Left kidney (tissue), 2 donors: ENCODE data around the gene TSC2. TPM values are rescaled to one million over a fixed set of nuclear protein-coding genes. Genes with fewer than 3 reads are reported as not detected.

ENCODE experiments used
- DNase-seq: peaks from one replicate; pipeline ENCODE4 v3.0.0-alpha.2; 2013
- polyA plus RNA-seq: library from polyadenylated mRNA; unstranded; fragments of 120-200 nt; gene quantifications from one replicate; pipeline ENCODE4 v1.2.1, GENCODE V29; 2013; ENCODE audit not compliant: insufficient read length

The TSC2 gene
- polyA plus RNA-seq, 1 donor: 165 TPM

DNA sequence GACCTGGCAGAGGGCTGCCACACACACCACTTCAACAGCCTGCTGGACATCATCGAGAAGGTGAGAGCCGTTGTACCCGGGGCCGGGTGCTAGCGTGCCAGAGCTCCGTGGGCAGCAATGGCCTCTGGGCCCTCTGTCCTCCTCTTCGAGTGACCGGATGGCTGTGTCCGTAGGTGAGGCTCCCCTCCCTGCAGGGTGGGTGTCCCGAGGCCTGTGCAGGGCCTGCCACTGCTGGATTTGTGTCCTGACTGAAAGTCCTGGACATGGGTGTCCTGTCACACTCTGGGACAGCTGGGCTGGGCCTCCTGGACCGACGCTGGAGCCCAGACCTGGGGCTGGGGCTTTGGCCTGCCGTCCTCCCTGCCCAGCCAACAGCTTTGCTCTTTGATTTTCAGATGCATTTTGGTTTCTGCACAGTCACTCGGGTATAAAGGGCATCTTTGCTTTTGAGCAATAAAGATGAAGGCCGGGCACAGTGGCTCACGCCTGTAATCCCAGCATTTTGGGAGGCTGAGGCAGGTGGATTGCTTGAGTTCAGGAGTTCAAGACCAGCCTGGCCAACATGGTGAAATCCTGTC is 16.7 kb downstream of the TSC2 start:
- DNase-seq: no peak

- DNase-seq: no peak
Measured at GRCh38 chr16:2066139-2066538, 18.4 kb downstream of the TSC2 start.

GRCh38 chr16:2070576-2071453 is 23.0 kb downstream of the TSC2 start:
- DNase-seq: no peak

DNA sequence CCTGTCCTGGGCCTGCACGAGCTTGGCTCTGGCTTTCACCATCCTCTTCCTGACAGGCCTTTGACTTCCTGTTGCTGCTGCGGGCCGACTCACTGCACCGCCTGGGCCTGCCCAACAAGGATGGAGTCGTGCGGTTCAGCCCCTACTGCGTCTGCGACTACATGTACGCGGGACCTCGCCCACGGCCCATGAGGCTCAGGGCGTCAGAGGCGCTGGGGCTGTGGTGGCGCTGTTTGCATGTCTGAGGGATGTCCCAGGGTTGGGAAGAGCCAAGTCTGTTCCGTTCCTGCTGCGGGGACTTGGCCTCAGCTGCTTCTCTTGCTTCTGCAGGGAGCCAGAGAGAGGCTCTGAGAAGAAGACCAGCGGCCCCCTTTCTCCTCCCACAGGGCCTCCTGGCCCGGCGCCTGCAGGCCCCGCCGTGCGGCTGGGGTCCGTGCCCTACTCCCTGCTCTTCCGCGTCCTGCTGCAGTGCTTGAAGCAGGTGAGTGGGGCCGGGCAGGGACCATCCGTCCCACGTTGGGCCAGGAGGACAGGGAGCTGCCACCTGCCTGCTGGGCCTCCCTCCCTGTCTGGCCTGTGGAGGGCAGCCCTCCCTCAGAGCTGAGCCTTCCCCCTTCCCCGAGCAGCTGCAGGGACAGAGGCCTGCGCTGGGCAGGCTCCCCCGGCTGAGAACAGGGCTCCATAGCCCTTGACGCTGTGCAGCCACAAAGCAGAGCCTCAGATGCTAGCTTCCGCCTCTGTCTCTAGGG is 23.8 kb downstream of the TSC2 start:
- no peak for DNase-seq

GRCh38 chr16:2072926-2073325 is 25.1 kb downstream of the TSC2 start:
- no peak for DNase-seq

DNA sequence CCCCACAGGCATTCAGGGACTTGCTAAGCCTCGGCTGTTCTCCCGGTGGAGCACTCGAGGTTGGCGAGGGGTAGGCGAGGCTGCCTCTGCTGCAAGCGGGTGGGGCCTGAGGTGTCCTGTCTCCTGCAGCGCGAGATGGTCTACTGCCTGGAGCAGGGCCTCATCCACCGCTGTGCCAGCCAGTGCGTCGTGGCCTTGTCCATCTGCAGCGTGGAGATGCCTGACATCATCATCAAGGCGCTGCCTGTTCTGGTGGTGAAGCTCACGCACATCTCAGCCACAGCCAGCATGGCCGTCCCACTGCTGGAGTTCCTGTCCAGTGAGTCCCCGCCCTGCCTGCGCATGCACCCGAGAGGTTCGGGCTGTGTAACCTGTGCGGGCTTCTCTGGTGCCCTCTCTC is 26.3 kb downstream of the TSC2 start:
- no peak for DNase-seq

- DNase-seq: no peak
Measured at GRCh38 chr16:2075631-2076030, 27.8 kb downstream of the TSC2 start.

DNA sequence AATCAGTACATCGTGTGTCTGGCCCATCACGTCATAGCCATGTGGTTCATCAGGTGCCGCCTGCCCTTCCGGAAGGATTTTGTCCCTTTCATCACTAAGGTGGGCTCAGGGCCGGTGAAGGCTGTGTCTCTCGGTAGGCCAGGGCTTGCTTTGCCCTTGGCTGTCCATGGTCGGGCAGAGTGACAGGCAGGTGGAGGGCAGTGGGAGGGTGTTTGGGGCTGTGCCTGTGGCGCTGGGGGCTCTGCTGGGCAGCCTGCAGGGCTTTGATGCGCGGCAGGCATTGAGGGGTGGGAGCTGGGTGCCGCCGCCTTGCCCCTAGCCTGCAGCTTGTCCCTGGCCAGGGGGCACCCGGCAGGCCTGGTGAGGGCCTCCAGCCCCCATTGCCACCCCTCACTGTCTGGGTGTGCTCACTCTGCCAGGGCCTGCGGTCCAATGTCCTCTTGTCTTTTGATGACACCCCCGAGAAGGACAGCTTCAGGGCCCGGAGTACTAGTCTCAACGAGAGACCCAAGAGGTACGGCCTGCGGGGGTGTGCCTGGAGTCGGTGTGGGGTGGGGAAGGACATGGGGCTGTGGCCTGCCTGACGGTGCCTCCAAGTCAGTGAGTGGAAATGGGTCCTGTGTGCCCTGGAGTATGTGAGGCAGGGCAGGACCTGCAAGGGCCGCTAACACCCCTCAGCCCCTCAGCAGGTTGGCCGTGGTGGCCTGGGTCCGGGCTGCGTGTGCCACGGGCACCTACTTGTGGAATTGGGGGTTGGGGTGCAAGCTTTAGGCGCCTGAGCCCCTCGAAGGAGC is 28.5 kb downstream of the TSC2 start:
- DNase-seq: no peak

- DNase-seq: no peak
Measured at GRCh38 chr16:2077016-2077415, 29.2 kb downstream of the TSC2 start.

- no peak for DNase-seq
Measured at GRCh38 chr16:2077696-2078095, 29.9 kb downstream of the TSC2 start.

GRCh38 chr16:2078096-2078495 is 30.3 kb downstream of the TSC2 start:
- DNase-seq: no peak

GRCh38 chr16:2078691-2079090 is 30.9 kb downstream of the TSC2 start:
- no peak for DNase-seq

DNA sequence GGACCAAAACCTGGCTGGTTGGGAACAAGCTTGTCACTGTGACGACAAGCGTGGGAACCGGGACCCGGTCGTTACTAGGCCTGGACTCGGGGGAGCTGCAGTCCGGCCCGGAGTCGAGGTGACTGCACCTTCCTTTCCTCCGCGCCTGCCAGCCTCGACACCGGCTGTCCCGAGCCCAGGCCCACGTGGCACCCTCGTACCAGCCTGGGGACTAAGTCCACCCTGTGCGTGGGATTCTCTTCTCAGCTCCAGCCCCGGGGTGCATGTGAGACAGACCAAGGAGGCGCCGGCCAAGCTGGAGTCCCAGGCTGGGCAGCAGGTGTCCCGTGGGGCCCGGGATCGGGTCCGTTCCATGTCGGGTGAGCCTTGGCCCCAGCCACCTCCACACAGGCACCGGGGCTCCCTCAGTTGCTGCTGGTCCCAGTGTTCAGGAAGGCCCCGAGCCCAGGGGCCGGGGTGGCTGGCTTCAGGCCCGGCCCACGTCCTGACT is 31.6 kb downstream of the TSC2 start:
- no peak for DNase-seq

DNA sequence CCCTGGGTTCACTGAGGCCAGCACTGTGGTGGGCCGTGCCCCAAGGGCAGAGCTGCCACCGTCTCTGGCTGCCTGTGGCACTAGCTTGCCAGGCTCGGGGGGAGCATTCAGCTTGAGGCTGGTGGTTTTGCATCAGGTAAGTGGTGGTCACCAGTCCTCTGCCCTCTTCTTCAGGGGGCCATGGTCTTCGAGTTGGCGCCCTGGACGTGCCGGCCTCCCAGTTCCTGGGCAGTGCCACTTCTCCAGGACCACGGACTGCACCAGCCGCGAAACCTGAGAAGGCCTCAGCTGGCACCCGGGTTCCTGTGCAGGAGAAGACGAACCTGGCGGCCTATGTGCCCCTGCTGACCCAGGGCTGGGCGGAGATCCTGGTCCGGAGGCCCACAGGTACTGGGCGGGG is 32.2 kb downstream of the TSC2 start:
- DNase-seq: no peak

DNA sequence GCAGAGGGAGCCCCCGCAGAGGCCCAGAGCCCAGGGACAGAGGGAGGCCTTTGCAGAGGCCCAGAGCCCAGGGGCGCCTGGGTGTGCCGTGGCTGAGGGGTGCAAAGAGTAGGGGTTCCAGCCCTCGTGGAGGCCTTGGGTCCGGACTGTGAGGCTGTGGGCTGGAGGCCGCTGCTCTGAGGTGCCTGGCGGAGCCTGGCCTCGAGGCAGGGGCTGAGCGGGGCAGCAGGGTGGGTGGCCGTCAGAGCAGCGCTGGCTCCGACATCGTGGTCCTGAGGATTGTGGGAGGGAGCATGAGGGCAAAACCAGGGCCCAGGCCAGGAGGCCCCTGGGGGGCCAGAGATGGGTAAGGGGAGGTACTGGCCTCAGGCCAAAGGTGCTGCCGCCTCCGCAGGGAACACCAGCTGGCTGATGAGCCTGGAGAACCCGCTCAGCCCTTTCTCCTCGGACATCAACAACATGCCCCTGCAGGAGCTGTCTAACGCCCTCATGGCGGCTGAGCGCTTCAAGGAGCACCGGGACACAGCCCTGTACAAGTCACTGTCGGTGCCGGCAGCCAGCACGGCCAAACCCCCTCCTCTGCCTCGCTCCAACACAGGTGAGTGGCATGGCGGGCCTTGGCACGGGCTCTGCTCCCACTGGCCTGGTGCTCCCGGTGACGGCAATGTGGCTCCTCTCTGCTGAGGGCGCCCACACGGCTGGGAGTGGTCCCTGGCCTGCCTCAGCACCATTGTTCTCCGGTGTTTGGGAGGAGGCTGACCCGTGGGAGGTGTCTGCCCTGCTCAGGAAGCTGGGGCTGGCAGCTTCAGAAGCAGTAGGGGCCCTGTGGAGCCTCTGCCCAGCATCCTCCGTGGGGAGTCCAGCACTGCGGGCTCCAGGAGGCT is 33.7 kb downstream of the TSC2 start:
- no peak for DNase-seq

- peak; percentile 70 for DNase-seq
Measured at GRCh38 chr16:2082171-2082982, 34.6 kb downstream of the TSC2 start.

DNA sequence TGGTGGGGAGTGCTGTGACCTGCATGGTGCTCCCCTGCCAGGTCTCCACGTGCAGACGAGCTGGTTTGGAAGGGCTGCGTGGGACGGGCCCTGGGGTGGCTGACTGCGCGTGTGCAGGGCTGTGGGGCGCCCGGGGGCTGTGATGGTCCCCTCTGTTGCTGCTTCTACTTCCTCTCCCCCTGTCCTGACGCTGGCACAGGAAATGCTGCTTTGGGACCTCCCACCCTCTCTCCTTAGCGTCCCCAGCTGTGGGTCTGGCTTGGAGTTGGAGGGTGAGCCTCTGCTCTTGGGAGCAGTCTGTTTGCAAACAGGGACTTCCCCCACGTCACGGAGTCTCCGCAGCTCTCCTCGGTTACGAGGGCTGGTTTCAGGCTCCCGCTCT is 35.2 kb downstream of the TSC2 start:
- DNase-seq: peak; percentile 65

- DNase-seq: no peak
Measured at GRCh38 chr16:2083409-2083808, 35.6 kb downstream of the TSC2 start.

DNA sequence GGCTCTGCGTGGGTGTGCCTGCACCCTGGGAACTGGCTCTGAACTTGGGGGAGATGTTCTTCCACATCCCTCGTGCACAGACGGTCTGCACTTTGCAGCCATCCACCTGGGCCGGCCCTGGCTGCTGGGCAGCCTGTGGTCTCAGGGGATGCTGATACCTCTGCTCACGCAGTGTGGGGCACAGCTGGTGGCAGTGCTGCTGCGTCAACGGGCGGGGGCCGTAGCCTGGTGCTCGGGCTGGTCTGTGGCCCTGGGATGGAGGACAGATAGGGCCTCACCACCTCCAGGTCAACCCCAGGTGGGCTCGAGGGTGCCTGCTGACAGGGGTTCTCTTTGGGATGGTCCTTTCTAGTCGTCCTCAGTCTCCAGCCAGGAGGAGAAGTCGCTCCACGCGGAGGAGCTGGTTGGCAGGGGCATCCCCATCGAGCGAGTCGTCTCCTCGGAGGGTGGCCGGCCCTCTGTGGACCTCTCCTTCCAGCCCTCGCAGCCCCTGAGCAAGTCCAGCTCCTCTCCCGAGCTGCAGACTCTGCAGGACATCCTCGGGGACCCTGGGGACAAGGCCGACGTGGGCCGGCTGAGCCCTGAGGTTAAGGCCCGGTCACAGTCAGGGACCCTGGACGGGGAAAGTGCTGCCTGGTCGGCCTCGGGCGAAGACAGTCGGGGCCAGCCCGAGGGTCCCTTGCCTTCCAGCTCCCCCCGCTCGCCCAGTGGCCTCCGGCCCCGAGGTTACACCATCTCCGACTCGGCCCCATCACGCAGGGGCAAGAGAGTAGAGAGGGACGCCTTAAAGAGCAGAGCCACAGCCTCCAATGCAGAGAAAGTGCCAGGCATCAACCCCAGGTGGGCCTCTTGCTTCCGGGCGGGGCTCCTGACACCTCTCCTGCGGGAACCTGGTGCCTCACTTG is 36.3 kb downstream of the TSC2 start:
- no peak for DNase-seq
